Measurements from ENCODE around the gene LSR.

DNA sequence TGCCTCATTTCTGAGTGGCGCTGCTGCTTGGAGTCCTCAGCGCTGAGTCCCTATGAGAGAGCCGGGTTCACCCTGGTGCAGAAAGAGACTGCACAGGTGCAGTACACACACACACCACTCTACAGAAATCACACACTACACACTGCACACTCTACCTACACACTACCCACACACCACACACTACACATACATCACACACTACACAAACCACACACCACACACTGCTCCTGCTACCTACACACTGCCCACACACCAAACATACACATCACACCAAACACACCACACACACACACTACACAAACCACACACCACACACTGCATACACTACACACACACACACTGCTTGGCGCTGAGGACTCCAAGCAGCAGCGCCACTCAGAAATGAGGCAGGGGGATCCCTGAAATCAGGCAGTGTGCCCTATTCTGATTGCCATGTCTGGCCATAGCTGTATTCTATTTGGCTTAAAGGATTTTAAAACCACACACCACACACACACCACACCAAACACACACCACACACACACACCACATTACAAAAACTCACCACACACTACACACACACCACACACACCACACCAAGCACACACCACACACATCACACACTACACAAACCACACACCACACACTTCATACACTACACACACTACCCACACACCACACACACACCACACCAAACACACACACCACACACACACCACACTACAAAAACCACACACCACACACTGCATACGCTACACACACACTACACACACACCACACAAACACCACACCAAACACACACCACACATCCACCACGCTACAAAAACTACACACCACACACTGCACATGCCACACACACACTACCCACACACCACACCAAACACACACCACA lies 48.1 kb downstream of the LSR start:
- TF ChIP-seq, protein P1, sequence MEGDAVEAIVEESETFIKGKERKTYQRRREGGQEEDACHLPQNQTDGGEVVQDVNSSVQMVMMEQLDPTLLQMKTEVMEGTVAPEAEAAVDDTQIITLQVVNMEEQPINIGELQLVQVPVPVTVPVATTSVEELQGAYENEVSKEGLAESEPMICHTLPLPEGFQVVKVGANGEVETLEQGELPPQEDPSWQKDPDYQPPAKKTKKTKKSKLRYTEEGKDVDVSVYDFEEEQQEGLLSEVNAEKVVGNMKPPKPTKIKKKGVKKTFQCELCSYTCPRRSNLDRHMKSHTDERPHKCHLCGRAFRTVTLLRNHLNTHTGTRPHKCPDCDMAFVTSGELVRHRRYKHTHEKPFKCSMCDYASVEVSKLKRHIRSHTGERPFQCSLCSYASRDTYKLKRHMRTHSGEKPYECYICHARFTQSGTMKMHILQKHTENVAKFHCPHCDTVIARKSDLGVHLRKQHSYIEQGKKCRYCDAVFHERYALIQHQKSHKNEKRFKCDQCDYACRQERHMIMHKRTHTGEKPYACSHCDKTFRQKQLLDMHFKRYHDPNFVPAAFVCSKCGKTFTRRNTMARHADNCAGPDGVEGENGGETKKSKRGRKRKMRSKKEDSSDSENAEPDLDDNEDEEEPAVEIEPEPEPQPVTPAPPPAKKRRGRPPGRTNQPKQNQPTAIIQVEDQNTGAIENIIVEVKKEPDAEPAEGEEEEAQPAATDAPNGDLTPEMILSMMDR (IDR thresholded peaks at IDR 0.05) = no peak
- TF ChIP-seq POLR2A (IDR thresholded peaks at IDR 0.05) = no peak
